Pancreas (tissue), 10 donors: ENCODE measurements around the gene FXYD4. TPM values are rescaled to one million over a fixed set of nuclear protein-coding genes. Genes with fewer than 3 reads are reported as not detected.
"Not testable (repeated sequence)": the region's sequence is repeated elsewhere in the genome, so short reads cannot be mapped to it uniquely, and the experiment has no call there.

Experiments used
- ATAC-seq, 4 donors: fragments of 200-7000 bp; cut with Tn5 transposase; one replicate each; pipeline versions ENCODE4 v1.8.0 to v1.9.1; 2020; ENCODE audit warnings: mild to moderate bottlenecking in 4 of 4, moderate library complexity in 4 of 4
- DNase-seq, 6 donors: peaks; one replicate each; pipeline ENCODE4 v3.0.0-alpha.2; 2020
- FAIRE-seq: peaks from 2 replicates; lab custom pipeline; 2012; peaks lifted over from hg19 to GRCh38; lab: Jason Lieb, UNC
- H3K27ac ChIP-seq, 4 donors: fragments of 200-600 bp; sonication (generic); 1 replicate in 3 of 4; 2 replicates in 1 of 4; pipeline versions ENCODE4 v1.5.0 to v1.8.0; 2020
- H3K27me3 ChIP-seq, 4 donors: fragments of 200-600 bp; one replicate each; pipeline ENCODE4 v1.8.0; 2021
- H3K36me3 ChIP-seq, 3 donors: fragments of 200-600 bp; sonication (generic) in 1 of 3; one replicate each; pipeline versions ENCODE4 v1.5.0 to v1.8.0; 2020 to 2021
- H3K4me1 ChIP-seq, 3 donors: fragments of 200-600 bp; one replicate each; pipeline ENCODE4 v1.8.0; 2021
- H3K4me3 ChIP-seq, 4 donors: fragments of 200-600 bp; sonication (generic) in 2 of 4; one replicate each; pipeline versions ENCODE4 v1.5.0 to v1.8.0; 2020 to 2021
- H3K9me3 ChIP-seq, 4 donors: fragments of 200-600 bp; one replicate each; pipeline ENCODE4 v1.8.0; 2021
- CTCF ChIP-seq, 4 donors: fragments of 200-600 bp; sonication (generic) in 3 of 4; IDR thresholded peaks; one replicate each; pipeline versions ENCODE4 v1.5.0 to v1.8.0; 2021; ENCODE audit warnings: antibody characterized with exemption in 4 of 4
- WGBS, 2 donors: extraction: QIAGEN DNeasy Blood & Tissue Kit; methylation state at CpG; one replicate each; pipeline ENCODE4 v1.1.7; 2013; 5-methylcytosine and 5-hydroxymethylcytosine counted together
- intact Hi-C, 3 donors: fragments of 100-400 bp; cut with DNase I; formaldehyde crosslinking; loops; one replicate each; pipeline versions ENCODE4 v1.11.1 to v1.14.2; 2022
- polyA plus RNA-seq, 2 donors: library from polyadenylated mRNA; stranded (reverse); fragments of 200-250 nt; gene quantifications; one replicate each; pipeline ENCODE4 v1.2.3, GENCODE V29; 2013
- total RNA-seq, 6 donors: library from RNA; stranded (reverse); fragmentation: NEBNext Ultra II Directional in 4 of 6; extraction: Animal tissue kit (Norgen Biotek cat#: 25700) in 4 of 6; gene quantifications; one replicate each; pipeline versions ENCODE4 v1.2.1 to v1.2.4, GENCODE V29; 2021 to 2023
- donor health status: healthy with polysubstance abuse.
- donor health status: DM: no; HTN: no; CAD: no; lungs with moderate emphysema.
- donor health status: DM: no; HTN: no; CAD: no.
- donor health status: control.
- donor health status: control.
- donor health status: Bipolar disorder and iron deficiency.
- donor health status: DM: yes; HTN: yes; CAD: no.
- donor health status: DM: no; HTN: no; CAD: no.
- donor health status: DM: no; HTN: no; CAD: no.
- donor health status: DM: yes; HTN: yes; CAD: no.

The FXYD4 gene
- total and polyA plus RNA-seq, 8 donors, result 0.28 to 0.31 TPM; not detected in 6

- Histone ChIP-seq H3K36me3 (no peaks in the 10 kb centered on the region), H3K9me3 (no peaks in the 10 kb centered on the region), H3K4me3 (peak overlapping the region; percentile 46 to 66 (median 54)), H3K27ac (peak overlapping the region; percentile 93 to 99 (median 98)), H3K4me1 (peaks cover 0 to 5% (median 0%) of the 10 kb centered on the region in 3 donors), H3K27me3 (no peaks in the 10 kb centered on the region)
- DNase-seq (peak; percentile 73 to 89 (median 79)), ATAC-seq (peak; percentile 93 to 98 (median 96)), FAIRE-seq (no peak)
- intact Hi-C loops, result no loop called here
- no peak for TF ChIP-seq CTCF (IDR thresholded peaks at IDR 0.05)
- WGBS, 2 donors, result 0 to 1% methylated on average over 63 of the region's 63 CpGs
These were observed 49.1 kb downstream of the FXYD4 start for GRCh38 chr10:43420369-43421200.

GRCh38 chr10:43421201-43421507, 49.7 kb downstream of the FXYD4 start:
- ATAC-seq (no peak), DNase-seq (no peak), FAIRE-seq (no peak)
- Histone ChIP-seq H3K36me3 (no peaks in the 10 kb centered on the region), H3K9me3 (no peaks in the 10 kb centered on the region), H3K4me3 (peak overlapping the region in 3 of 4 donors; percentile 46 to 66 (median 57)), H3K27me3 (no peaks in the 10 kb centered on the region), H3K27ac (peak overlapping the region; percentile 93 to 99 (median 98)), H3K4me1 (peaks cover 0 to 5% (median 0%) of the 10 kb centered on the region in 3 donors)
- WGBS, 2 donors, result 10 to 14% methylated on average over 4 of the region's 4 CpGs
- no peak for TF ChIP-seq CTCF (IDR thresholded peaks at IDR 0.05)
- intact Hi-C loops, result no loop called here

- intact Hi-C loops, result no loop called here
- Histone ChIP-seq H3K4me3 (peak overlapping the region in 1 of 4 donors; percentile 66), H3K4me1 (peaks cover 0 to 5% (median 0%) of the 10 kb centered on the region in 3 donors), H3K36me3 (no peaks in the 10 kb centered on the region), H3K27me3 (no peaks in the 10 kb centered on the region), H3K9me3 (no peaks in the 10 kb centered on the region), H3K27ac (peak overlapping the region in 2 of 4 donors; percentile 99)
- FAIRE-seq, result no peak
- no peak for TF ChIP-seq CTCF (IDR thresholded peaks at IDR 0.05)
- WGBS, 2 donors, result 83 to 89% methylated on average over 6 of the region's 6 CpGs
- no peak for ATAC-seq
- DNase-seq, result no peak
These were observed 50.1 kb downstream of the FXYD4 start for GRCh38 chr10:43421519-43421918.

GRCh38 chr10:43421944-43422343, 50.5 kb downstream of the FXYD4 start:
- H3K27ac ChIP-seq, H3K27me3 ChIP-seq, H3K36me3 ChIP-seq, H3K4me1 ChIP-seq, FAIRE-seq, DNase-seq, ATAC-seq, intact Hi-C loops, H3K4me3 ChIP-seq, H3K9me3 ChIP-seq: not testable (repeated sequence)
- WGBS, 2 donors, result 96 to 98% methylated on average over 4 of the region's 4 CpGs

GRCh38 chr10:43424416-43424815, 53.0 kb downstream of the FXYD4 start:
- H3K4me3 ChIP-seq, result no peak overlapping the region
- no peak for TF ChIP-seq CTCF (IDR thresholded peaks at IDR 0.05)
- FAIRE-seq (no peak), DNase-seq (no peak), ATAC-seq (no peak)
- no peaks in the 10 kb centered on the region for H3K36me3 ChIP-seq
- intact Hi-C loops, result no loop called here
- peaks cover 0 to 5% (median 0%) of the 10 kb centered on the region in 3 donors for H3K4me1 ChIP-seq
- H3K27ac ChIP-seq, result no peak overlapping the region
- WGBS, 2 donors, result 88 to 91% methylated on average over 6 of the region's 6 CpGs
- H3K27me3 ChIP-seq, result no peaks in the 10 kb centered on the region
- no peaks in the 10 kb centered on the region for H3K9me3 ChIP-seq

Other genes starting within 250 kb of the FXYD4 start
- 1 to 10 TPM; 3.1 to 8.6 (median 5.1) TPM for gene CSGALNACT2, start 233.2 kb upstream of the FXYD4 start, total RNA-seq
- gene CSGALNACT2, start 233.2 kb upstream of the FXYD4 start, polyA plus RNA-seq, result 1 to 10 TPM; 2.3 to 5.2 TPM
- gene RASGEF1A, start 104.6 kb upstream of the FXYD4 start, total RNA-seq, result 1 to 10 TPM; 1.4 to 5.1 (median 3.1) TPM
- 1 to 10 TPM; 1.4 to 5.2 TPM for gene RASGEF1A, start 104.6 kb upstream of the FXYD4 start, polyA plus RNA-seq
- gene HNRNPF, start 37.5 kb downstream of the FXYD4 start, total RNA-seq, result 100 to 1,000 TPM in 1 of 6 donors, 10 to 100 TPM in 5; 51.9 to 103 (median 84.5) TPM
- 10 to 100 TPM; 26.5 to 56.8 TPM for gene HNRNPF, start 37.5 kb downstream of the FXYD4 start, polyA plus RNA-seq
- gene ZNF487, start 65.5 kb downstream of the FXYD4 start, total RNA-seq, result 1 to 10 TPM in 5 of 6 donors, under 1 TPM in 1; 0.85 to 3.0 (median 1.7) TPM
- 1 to 10 TPM; 2.2 to 5.0 TPM for gene ZNF487, start 65.5 kb downstream of the FXYD4 start, polyA plus RNA-seq
- gene ZNF239, start 203.0 kb downstream of the FXYD4 start, total RNA-seq, result 1 to 10 TPM; 1.2 to 3.5 (median 2.4) TPM
- gene ZNF239, start 203.0 kb downstream of the FXYD4 start, polyA plus RNA-seq, result 1 to 10 TPM; 4.8 to 5.1 TPM
- gene ZNF485, start 234.8 kb downstream of the FXYD4 start, total RNA-seq, result 1 to 10 TPM; 3.5 to 5.7 (median 4.3) TPM
- gene ZNF485, start 234.8 kb downstream of the FXYD4 start, polyA plus RNA-seq, result 1 to 10 TPM; 2.8 to 3.3 TPM